ENCODE data around the gene POLN. TPM values are rescaled to one million over a fixed set of nuclear protein-coding genes. Genes with fewer than 3 reads are reported as not detected.
A peak's percentile ranks its signal among the peaks of the same experiment; 100 is the strongest.

The POLN gene
- total and polyA plus RNA-seq, 2 of the 4 experiments (the other 2 are of a cell fraction), result 0.63 to 0.72 TPM

DNA sequence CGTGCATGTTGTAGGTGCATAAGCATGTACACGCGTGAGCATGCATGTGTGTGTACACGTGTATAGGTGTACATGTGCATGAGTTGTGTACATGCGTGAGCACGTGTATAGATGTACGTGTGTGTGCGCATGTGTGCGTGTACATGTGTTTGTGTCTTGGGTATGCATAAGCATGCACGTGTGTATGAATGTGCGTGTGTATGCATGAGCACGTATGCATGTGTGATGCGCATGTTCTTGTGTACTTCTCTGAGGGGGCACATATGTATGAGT is 173.8 kb downstream of the POLN start:
- dilution Hi-C loops (cut with HindIII; ENCODE audit: low sequenced_read_pairs, unreplicated experiment) (no loop called here), intact Hi-C loops (cut with micrococcal nuclease) (no loop called here), in situ Hi-C loops (cut with MboI; ENCODE audit: low sequenced_read_pairs) (no loop called here)
- Histone ChIP-seq H3K4me1 (ENCODE audit: control insufficient read depth, insufficient read depth, low read length) (no peaks in the 10 kb centered on the region), H3K9me3 (ENCODE audit: control insufficient read depth, insufficient read depth, low read length) (no peaks in the 10 kb centered on the region), H3K9ac (ENCODE audit: low read depth, low read length) (no peak overlapping the region), H3K4me3 (ENCODE audit: insufficient read depth, low read depth, low read length) (no peak overlapping the region), H2BK20ac (ENCODE audit: low read depth, low read length) (no peak overlapping the region), H3K18ac (ENCODE audit: low read depth, low read length) (no peak overlapping the region), H3K4ac (ENCODE audit: low read depth, low read length) (no peak overlapping the region), H3K56ac (ENCODE audit: extremely low read depth, insufficient read depth, low read length) (no peak overlapping the region), H2AFZ (replicated peaks; ENCODE audit: low read length, poor library complexity) (no peak overlapping the region), H2BK120ac (ENCODE audit: low read depth, low read length) (no peak overlapping the region), H3K9me1 (ENCODE audit: insufficient read depth, low read length) (peaks cover 6% of the 10 kb centered on the region; the same call in 1 of the 2 replicates), H3K36me3 (ENCODE audit: control insufficient read depth, insufficient read depth, low read length) (no peaks in the 10 kb centered on the region), H4K91ac (ENCODE audit: insufficient read depth, low read depth, low read length) (no peak overlapping the region), H3K4me2 (ENCODE audit: low read depth, low read length) (no peak overlapping the region), H3K14ac (replicated peaks; ENCODE audit: low read depth, low read length) (no peak overlapping the region), H3K27ac (ENCODE audit: insufficient read depth, low read length) (no peak overlapping the region), H3K79me1 (ENCODE audit: low read depth in 1 of 2, low read length in 2 of 2) (no peaks in the 10 kb centered on the region), H2BK5ac (ENCODE audit: low read depth, low read length, poor library complexity, severe bottlenecking) (no peak overlapping the region), H2BK15ac (ENCODE audit: low read depth, low read length) (no peak overlapping the region), H4K5ac (ENCODE audit: low read depth, low read length) (no peak overlapping the region), H2AK9ac (replicated peaks; ENCODE audit: low read depth, low read length, poor library complexity) (peak overlapping the region; percentile 23), H3K27me3 (ENCODE audit: control insufficient read depth, insufficient read depth, low read length) (peaks cover 6% of the 10 kb centered on the region; the same call in 1 of the 2 replicates), H4K8ac (ENCODE audit: low read depth in 2 of 2, low read length in 2 of 2) (no peak overlapping the region), H2AK5ac (ENCODE audit: low read depth, low read length) (no peak overlapping the region), H4K20me1 (ENCODE audit: insufficient read depth, low read length) (no peaks in the 10 kb centered on the region), H3K23ac (ENCODE audit: low read depth, low read length) (no peak overlapping the region)
- ATAC-seq (ENCODE audit: low read depth) (no peak), DNase-seq (no peak)
- 94% methylated on average over 12 of the region's 13 CpGs; no CpG with 5 or more reads in 1 of the 2 experiments for WGBS, 2 experiments (ENCODE audit: extremely low coverage in 2 of 2, insufficient read length in 1 of 2)
- no TSS peak for BruUV-seq (replicated peaks)
- CTCF ChIA-PET, result no interaction called here
- POLR2A ChIA-PET (ENCODE audit: unreplicated experiment), result no interaction called here
- no peak for TF ChIP-seq SMC3 (IDR thresholded peaks at IDR 0.05; ENCODE audit: low read depth, low read length)
- TF ChIP-seq CTCF (conservative IDR thresholded peaks at IDR 0.05; ENCODE audit: low read depth, low read length), result no peak
- no peak for TF ChIP-seq RCOR1 (IDR thresholded peaks at IDR 0.05; ENCODE audit: insufficient replicate concordance, low read length)
- no peak for TF ChIP-seq MAFK (IDR thresholded peaks at IDR 0.05; ENCODE audit: low read depth, low read length)
- TF ChIP-seq RFX5 (IDR thresholded peaks at IDR 0.05; ENCODE audit: low read depth, low read length), result no peak
- TF ChIP-seq MXI1 (IDR thresholded peaks at IDR 0.05; ENCODE audit: borderline replicate concordance, low read depth, low read length), result no peak
- no peak for TF ChIP-seq MAZ (IDR thresholded peaks at IDR 0.05; ENCODE audit: borderline replicate concordance, low read depth, low read length)
- no peak for TF ChIP-seq CEBPB (IDR thresholded peaks at IDR 0.05; ENCODE audit: low read depth, low read length)
- no peak for TF ChIP-seq BHLHE40 (IDR thresholded peaks at IDR 0.05; ENCODE audit: low read depth, low read length)
- no peak for TF ChIP-seq CHD1 (IDR thresholded peaks at IDR 0.05; ENCODE audit: low read depth, low read length)
- TF ChIP-seq, protein P1, sequence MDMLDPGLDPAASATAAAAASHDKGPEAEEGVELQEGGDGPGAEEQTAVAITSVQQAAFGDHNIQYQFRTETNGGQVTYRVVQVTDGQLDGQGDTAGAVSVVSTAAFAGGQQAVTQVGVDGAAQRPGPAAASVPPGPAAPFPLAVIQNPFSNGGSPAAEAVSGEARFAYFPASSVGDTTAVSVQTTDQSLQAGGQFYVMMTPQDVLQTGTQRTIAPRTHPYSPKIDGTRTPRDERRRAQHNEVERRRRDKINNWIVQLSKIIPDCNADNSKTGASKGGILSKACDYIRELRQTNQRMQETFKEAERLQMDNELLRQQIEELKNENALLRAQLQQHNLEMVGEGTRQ (IDR thresholded peaks at IDR 0.05; ENCODE audit: low read depth, low read length), result no peak

Data from IMR-90 (cell line).